Upper lobe of right lung (tissue), 1 donor: ENCODE results near the gene FAM107A. TPM values are rescaled to one million over a fixed set of nuclear protein-coding genes. Genes with fewer than 3 reads are reported as not detected.

Experiments used
- ATAC-seq: fragments of 200-7000 bp; cut with Tn5 transposase; one replicate; pipeline ENCODE4 v1.9.1; 2020; ENCODE audit warnings: mild to moderate bottlenecking, moderate library complexity
- DNase-seq: peaks from one replicate; pipeline ENCODE4 v3.0.0-alpha.2; 2020
- H3K27ac ChIP-seq: fragments of 200-600 bp; one replicate; pipeline ENCODE4 v1.8.0; 2022
- H3K27me3 ChIP-seq: fragments of 200-600 bp; one replicate; pipeline ENCODE4 v1.8.0; 2022; ENCODE audit warnings: mild to moderate bottlenecking
- H3K36me3 ChIP-seq: fragments of 200-600 bp; one replicate; pipeline ENCODE4 v1.8.0; 2022
- H3K4me1 ChIP-seq: fragments of 200-600 bp; one replicate; pipeline ENCODE4 v1.8.0; 2022
- H3K4me3 ChIP-seq: fragments of 200-600 bp; one replicate; pipeline ENCODE4 v1.8.0; 2022; ENCODE audit warnings: mild to moderate bottlenecking
- H3K9me3 ChIP-seq: fragments of 200-600 bp; one replicate; pipeline ENCODE4 v1.8.0; 2022
- CTCF ChIP-seq: fragments of 200-600 bp; IDR thresholded peaks from one replicate; pipeline ENCODE4 v1.8.0; 2022; ENCODE audit warnings: antibody characterized with exemption
- intact Hi-C: fragments of 100-400 bp; cut with DNase I; formaldehyde crosslinking; loops from one replicate; pipeline ENCODE4 v1.11.0; 2022
- total RNA-seq: library from RNA; stranded (reverse); fragmentation: NEBNext Ultra II Directional; extraction: Animal tissue kit (Norgen Biotek cat#: 25700); gene quantifications from one replicate; pipeline ENCODE4 v1.2.1, GENCODE V29; 2021
- donor health status: DM: no; HTN: yes; CAD: no; lungs with severe emphysema.

The FAM107A gene
- total RNA-seq, 1 donor from 2014 or later = 91.5 TPM

- ATAC-seq (no peak), DNase-seq (no peak)
- Histone ChIP-seq H3K4me3 (no peak overlapping the region), H3K4me1 (no peaks in the 10 kb centered on the region), H3K27me3 (no peaks in the 10 kb centered on the region), H3K36me3 (peaks cover 14% of the 10 kb centered on the region), H3K9me3 (no peaks in the 10 kb centered on the region), H3K27ac (no peak overlapping the region)
- TF ChIP-seq CTCF = no peak
- intact Hi-C loops = no loop called here
These were observed 58.9 kb downstream of the FAM107A start for GRCh38 chr3:58518291-58518789.

GRCh38 chr3:58514405-58514804 lies 62.8 kb downstream of the FAM107A start:
- intact Hi-C loops = no loop called here
- H3K9me3 ChIP-seq = no peaks in the 10 kb centered on the region
- no peaks in the 10 kb centered on the region for H3K4me1 ChIP-seq
- ATAC-seq (no peak), DNase-seq (no peak)
- no peaks in the 10 kb centered on the region for H3K27me3 ChIP-seq
- H3K36me3 ChIP-seq = peaks cover 19% of the 10 kb centered on the region
- no peak for TF ChIP-seq CTCF
- no peak overlapping the region for H3K27ac ChIP-seq
- no peak overlapping the region for H3K4me3 ChIP-seq

Other genes with a start within 250 kb of the FAM107A start
- gene PXK, start 244.5 kb downstream of the FAM107A start, total RNA-seq = 29.8 TPM
- gene PDHB, start 143.6 kb downstream of the FAM107A start, total RNA-seq = 49.6 TPM
- 8.2 TPM for gene KCTD6, start 85.3 kb downstream of the FAM107A start, total RNA-seq
- 20.1 TPM for gene ACOX2, start 40.2 kb downstream of the FAM107A start, total RNA-seq
- 4.0 TPM for gene FAM3D, start 89.4 kb upstream of the FAM107A start, total RNA-seq